GM19468 (cell line): ENCODE measurements around the gene CSF1R.
"Not testable (repeated sequence)": the region's sequence is repeated elsewhere in the genome, so short reads cannot be mapped to it uniquely, and the experiment has no call there.

Source experiments
- ATAC-seq: cut with Tn5 transposase; IDR thresholded peaks from one replicate; pipeline ENCODE4 v1.9.1; 2021; ENCODE audit warnings: mild to moderate bottlenecking, moderate library complexity, moderate number of reproducible peaks; ENCODE audit not compliant: unreplicated experiment; ENCODE audit errors: extremely low read depth

Gene CSF1R

GRCh38 chr5:150058480-150059126, 27.8 kb downstream of the CSF1R start:
- ATAC-seq: no peak

GRCh38 chr5:150057996-150058395, 28.4 kb downstream of the CSF1R start:
- no peak for ATAC-seq

GRCh38 chr5:150057511-150057910, 28.8 kb downstream of the CSF1R start:
- no peak for ATAC-seq

- no peak for ATAC-seq
These were observed 29.3 kb downstream of the CSF1R start for GRCh38 chr5:150057052-150057451.

- no peak for ATAC-seq
These were observed 30.3 kb downstream of the CSF1R start for GRCh38 chr5:150056075-150056443.

- no peak for ATAC-seq
These were observed 30.9 kb downstream of the CSF1R start for GRCh38 chr5:150055326-150056074.

GRCh38 chr5:150054569-150054968, 31.8 kb downstream of the CSF1R start:
- no peak for ATAC-seq

GRCh38 chr5:150053713-150054392, 32.5 kb downstream of the CSF1R start:
- no peak for ATAC-seq

- ATAC-seq: no peak
These were observed 33.2 kb downstream of the CSF1R start for GRCh38 chr5:150052956-150053712.

- ATAC-seq: no peak
These were observed 34.0 kb downstream of the CSF1R start for GRCh38 chr5:150052226-150052955.

GRCh38 chr5:150051657-150052195, 34.6 kb downstream of the CSF1R start:
- ATAC-seq: no peak

GRCh38 chr5:150050172-150050811, 36.1 kb downstream of the CSF1R start:
- not testable (repeated sequence) for ATAC-seq

- no peak for ATAC-seq
These were observed 40.3 kb downstream of the CSF1R start for GRCh38 chr5:150046031-150046430.

- ATAC-seq: no peak
These were observed 40.8 kb downstream of the CSF1R start for GRCh38 chr5:150045549-150045948.

- no peak for ATAC-seq
These were observed 41.6 kb downstream of the CSF1R start for GRCh38 chr5:150044712-150045111.

- ATAC-seq: no peak
These were observed 42.0 kb downstream of the CSF1R start for GRCh38 chr5:150044329-150044681.

- no peak for ATAC-seq
These were observed 42.6 kb downstream of the CSF1R start for GRCh38 chr5:150043657-150044328.

- no peak for ATAC-seq
These were observed 43.9 kb downstream of the CSF1R start for GRCh38 chr5:150042459-150042858.

- ATAC-seq: no peak
These were observed 47.8 kb downstream of the CSF1R start for GRCh38 chr5:150038547-150038946.
